ENCODE measurements around the gene ZFAND2A. TPM values are rescaled to one million over a fixed set of nuclear protein-coding genes. Genes with fewer than 3 reads are reported as not detected.
"Not testable (repeated sequence)": the region's sequence is repeated elsewhere in the genome, so short reads cannot be mapped to it uniquely, and the experiment has no call there.

ZFAND2A gene
- total RNA-seq, 1 donor from 2014 or later = 9.9 TPM

DNA sequence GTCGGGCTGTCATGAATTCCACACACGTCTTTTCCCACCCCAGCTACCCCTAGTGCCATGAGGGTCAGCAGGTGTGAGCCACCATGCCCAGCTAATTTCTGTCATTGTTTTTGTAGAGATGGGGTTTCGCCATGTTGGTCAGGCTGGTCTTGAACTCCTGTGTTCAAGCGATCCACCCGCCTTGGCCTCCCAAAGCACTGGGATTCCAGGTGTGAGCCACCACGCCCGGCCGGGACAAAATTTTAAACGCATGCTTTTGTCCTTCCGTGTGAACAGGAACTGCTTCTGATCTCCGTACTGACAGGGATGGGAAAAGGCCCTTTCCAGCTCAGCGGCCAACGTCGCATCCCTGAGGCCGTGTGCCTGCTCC, 15.6 kb upstream of the ZFAND2A start:
- no peak for DNase-seq (ENCODE audit: low read depth)

GRCh38 chr7:1174881-1175596, 15.0 kb upstream of the ZFAND2A start:
- no peak for DNase-seq (ENCODE audit: low read depth)

GRCh38 chr7:1174002-1174401, 14.0 kb upstream of the ZFAND2A start:
- DNase-seq (ENCODE audit: low read depth) = no peak

DNA sequence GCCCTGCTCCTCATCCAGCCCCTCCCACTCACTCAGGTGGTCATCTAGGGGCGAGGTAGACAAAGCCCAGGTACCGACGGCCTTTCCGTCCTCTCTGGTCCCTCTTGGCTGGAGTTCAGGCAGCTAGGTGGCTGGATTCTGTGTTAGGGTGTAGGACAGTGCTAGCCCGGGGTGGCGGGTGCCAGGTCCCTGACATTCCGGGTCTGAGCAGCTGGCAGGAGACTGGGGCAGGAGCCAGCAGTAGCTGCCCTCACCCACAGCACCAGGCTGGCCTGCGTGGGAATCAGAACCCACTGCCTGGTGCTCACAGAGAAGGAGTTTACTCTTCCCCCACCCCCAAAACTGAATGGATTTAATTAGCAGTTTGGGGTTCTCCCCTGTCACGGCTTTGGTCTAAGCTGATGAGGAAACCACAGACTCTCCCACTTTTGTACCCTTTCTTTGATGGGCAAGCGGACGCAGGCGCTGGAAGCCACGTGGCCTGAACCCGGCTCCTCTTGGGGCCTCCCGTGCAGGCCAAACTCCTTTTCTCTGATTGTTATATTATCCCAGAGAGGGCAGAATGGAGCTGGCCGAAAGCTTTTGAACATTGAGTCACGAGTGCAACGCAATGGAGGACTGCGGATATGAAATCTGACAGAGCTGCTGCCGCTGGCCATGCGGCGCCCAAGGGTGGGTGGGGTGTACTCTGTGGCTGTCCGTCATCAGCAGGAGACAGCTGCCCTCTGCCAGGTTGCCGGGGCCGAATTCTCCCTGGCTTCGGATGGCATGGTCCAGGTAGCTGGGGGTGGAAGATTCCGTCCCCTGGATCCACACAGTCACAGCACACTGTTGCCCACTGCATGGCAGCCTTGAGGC, 12.9 kb upstream of the ZFAND2A start:
- DNase-seq (ENCODE audit: low read depth) = no peak

- DNase-seq (ENCODE audit: low read depth) = not testable (repeated sequence)
These were observed 11.5 kb upstream of the ZFAND2A start for GRCh38 chr7:1171516-1171915.

DNA sequence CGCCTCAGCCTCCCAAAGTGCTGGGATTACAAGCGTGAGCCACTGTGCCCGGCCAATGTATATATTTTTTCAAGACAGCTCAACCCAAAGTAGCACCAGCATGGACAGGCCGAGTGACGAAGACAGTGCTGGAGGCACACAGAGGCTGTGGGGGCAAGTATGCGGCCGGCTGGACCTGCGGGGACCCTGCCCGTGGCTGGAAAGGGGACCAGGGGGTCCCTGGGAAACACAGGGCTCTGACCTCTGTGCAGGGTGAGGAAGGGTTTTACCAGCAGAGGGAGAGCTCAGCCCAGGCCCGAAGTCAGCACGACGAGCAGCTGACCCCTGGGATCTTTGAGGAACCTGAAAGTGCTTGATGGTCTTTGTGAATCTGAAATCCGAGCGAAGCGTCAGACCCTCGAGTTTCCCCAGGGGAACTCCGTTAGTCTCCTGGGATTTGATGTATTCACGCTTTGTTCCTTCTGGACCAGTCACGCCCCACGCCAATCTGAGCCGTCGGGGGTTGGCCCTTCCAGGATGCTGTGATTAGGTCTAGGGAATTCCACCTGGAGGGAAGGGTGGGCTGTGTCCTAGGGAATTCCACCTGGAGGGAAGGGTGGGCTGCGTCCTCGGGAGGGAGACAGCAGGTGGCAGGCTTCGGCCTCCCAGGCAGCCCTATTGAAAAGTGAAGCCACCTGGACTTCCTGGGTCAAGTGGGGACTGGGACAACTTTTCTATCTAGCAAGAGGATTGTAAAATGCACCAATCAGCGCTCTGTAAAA, 10.9 kb upstream of the ZFAND2A start:
- DNase-seq (ENCODE audit: low read depth) = no peak

DNA sequence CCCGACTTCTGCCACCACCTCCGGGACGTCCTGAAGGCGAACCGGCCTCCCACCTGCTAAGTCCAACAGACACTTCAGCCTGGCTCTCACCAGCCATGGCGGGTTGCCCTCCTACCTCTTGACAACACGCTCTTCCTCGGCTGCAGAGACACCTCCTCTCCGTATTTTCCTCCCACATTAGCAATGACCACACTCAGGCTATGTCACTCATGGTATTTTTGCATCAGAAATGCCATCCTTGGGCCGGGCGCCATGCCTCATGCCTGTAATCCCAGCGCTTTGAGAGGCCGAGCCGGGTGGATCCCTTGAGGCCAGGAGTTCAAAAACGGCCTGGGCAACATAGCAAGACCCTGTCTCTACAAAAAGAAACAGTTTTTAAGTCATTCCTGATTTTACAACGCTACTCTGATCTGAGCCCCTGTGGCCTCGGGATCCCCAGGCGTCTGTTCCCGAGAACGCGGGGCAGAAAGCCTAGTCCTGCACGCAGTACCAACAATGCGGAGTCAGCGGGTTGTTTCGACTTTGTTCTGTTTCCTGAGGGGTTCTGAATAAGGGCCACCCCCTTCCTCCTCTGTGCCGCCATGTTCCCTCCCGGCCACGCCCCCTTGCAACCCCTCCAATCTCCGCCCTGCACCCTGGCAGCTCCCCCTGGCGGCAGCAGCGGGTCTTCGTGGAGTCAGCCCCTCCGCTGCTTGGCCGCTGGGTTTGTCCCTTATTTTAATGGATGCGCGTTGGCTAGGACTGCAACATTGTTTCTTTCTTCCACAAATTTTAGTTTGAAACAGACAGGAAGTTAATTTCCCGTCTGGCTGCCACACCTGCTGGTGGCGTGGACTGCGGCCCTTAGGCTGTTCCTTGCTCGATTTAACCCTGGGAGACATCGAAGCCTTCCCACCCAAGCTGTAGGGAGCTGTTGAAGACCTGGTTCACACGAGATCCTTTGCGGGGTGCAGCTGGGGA, 9.7 kb upstream of the ZFAND2A start:
- peak; percentile 46 for DNase-seq (ENCODE audit: low read depth)

DNA sequence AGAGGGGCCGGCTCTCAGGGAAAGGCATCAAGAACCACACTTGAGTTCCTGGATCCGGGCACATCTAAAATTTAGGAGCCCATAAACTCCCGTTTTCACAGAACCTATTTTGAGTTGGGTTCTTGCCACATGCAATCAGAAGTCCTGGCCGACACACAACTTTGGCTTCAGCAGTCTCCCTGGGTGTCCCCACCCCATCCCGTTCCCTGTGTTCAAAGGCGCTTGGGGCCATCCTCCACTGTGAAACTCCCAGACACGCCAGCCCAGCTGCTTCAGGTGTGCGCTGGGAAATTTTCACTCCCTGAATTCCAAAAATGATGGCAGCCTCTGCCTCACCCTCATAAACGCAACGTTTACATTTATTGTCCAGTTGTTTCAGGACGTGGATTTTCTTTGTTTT, 8.4 kb upstream of the ZFAND2A start:
- DNase-seq (ENCODE audit: low read depth) = no peak

DNA sequence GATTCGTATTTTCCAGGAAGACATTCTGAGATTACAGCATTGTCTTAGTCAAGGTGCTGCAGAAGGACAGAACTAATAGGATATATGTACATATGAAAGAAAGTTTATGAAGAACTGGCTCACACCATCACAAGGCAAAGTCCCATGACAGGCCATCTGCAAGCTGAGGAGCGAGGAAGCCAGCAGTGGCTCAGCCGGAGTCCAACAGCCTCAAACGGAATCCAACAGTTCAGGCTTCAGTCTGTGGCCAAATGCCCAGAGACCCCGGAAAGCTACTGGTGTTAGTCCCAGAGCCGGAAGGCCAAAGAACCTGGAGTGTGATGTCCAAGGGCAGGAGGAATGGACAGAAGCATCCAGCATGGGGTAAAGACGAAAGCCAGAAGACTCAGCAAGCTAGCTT, 4.4 kb upstream of the ZFAND2A start:
- no peak for DNase-seq (ENCODE audit: low read depth)

DNA sequence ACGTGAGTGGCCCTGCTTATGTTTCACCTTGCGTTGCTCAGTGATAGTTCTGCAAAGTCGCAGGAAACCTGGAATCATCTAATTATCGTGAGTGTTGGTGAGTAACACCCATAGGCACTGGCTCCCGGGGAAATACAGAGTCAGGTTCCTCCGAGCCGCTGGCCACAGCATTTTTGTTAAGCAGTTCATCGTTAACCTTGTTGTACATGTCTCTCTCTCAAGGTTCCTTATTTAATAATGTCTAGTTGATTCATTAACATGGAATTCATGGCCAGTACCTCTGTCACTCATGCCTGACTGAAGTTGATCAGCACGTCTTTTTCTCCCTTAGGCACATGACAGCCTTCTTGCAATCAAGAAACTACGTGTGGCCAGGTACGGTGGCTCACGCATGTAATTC, 3.1 kb upstream of the ZFAND2A start:
- peak; percentile 91 for DNase-seq (ENCODE audit: low read depth)

DNA sequence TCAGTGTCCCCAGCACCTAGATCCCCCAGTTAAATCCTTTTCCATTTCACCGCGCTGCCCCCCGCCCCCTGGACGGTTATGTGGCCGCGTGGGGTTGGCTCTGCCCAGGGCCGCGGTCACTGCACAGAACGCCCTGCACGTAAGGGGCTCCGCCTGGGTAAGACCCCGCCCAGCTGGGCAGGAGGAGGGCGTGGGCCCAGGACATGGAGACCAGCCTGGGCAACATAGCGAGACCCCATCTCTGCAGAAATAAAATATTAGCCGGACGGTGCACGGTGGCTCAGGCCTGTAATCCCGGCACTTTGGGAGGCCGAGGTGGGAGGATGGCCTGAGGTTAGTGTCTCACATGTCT, 650 bp upstream of the ZFAND2A start:
- no peak for DNase-seq (ENCODE audit: low read depth)

DNA sequence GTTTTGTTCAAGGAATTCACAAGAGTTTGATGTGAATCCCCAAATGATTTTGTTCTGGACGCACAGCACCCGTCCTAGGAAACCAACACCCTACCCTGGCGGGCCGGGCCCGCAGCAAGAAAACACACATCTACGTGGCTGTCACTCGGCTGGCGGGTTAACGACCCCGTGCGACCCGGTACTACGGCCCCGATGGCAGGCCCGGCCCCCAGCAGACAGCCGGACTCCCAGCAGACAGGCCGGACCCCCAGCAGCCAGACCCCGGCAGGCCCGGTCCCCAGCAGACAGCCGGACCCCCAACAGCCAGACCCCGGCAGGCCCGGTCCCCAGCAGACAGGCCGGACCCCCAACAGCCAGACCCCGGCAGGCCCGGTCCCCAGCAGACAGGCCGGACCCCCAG, 765 bp downstream of the ZFAND2A start:
- DNase-seq (ENCODE audit: low read depth) = not testable (repeated sequence)

GRCh38 chr7:1158203-1159126, 1.5 kb downstream of the ZFAND2A start:
- no peak for DNase-seq (ENCODE audit: low read depth)

GRCh38 chr7:1156782-1157535, 3.0 kb downstream of the ZFAND2A start:
- peak; percentile 62 for DNase-seq (ENCODE audit: low read depth)

DNA sequence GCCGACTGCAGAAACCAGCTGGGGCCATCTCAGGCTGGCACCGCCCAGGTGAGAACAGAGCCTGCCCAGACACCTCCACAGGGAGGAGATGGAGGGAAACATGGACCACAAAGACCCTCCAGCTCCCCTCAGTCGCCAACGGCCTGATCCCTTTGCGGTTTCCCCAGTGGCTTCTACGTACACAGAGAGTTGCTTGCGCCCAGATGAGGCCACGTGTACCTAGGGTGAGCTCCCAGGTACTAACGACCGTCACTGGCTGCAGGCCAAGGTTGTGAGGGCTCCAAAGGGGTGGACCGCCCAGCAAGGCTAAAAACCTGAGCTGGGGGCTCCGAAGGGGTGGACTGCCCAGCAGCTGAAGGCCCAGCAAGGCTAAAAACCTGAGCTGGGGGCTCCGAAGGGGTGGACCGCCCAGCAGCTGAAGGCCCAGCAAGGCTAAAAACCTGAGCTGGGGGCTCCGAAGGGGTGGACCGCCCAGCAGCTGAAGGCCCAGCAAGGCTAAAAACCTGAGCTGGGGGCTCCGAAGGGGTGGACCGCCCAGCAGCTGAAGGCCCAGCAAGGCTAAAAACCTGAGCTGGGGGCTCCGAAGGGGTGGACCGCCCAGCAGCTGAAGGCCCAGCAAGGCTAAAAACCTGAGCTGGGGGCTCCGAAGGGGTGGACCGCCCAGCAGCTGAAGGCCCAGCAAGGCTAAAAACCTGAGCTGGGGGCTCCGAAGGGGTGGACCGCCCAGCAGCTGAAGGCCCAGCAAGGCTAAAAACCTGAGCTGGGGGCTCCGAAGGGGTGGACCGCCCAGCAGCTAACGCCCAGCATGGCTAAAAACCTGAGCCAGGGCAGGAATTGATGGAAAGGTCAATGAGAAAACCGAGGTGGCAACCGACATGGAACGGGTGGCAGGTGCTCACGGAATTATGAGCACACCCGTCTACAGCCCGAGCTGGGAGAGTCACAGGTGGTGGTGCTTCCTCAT, 3.9 kb downstream of the ZFAND2A start:
- not testable (repeated sequence) for DNase-seq (ENCODE audit: low read depth)

DNA sequence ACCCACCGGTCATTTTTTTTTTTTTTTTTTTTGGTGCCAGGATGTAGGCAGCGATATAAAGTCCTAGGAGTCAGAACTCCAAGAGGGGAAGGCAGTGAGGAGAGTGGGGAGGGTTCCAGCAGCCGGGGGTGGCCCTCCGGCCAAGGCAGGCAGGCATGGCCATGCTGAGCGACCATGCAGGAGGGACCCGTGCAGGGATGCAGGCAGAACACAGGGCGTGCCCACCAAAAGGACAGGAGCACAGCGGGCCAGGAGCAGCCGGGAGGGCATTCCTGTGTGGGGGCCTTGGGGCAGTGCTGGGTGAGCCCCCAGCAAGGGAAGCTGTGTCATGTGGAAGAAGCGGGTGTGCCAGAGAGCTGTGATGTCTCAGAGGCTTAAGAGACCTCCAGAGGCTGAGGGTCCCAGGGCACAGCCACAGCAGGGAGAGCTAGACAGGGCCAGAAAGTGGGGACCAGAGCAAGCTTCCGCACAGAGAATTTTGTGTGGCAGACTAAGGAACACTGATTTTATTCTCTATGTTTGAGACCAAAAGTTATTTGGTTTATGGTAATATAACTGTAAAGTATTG, 5.7 kb downstream of the ZFAND2A start:
- no peak for DNase-seq (ENCODE audit: low read depth)

- no peak for DNase-seq (ENCODE audit: low read depth)
These were observed 7.5 kb downstream of the ZFAND2A start for GRCh38 chr7:1152492-1152891.

Measured in renal cortical epithelial cell (primary cell).